CD8-positive, alpha-beta memory T cell (primary cell): ENCODE results near the gene PPFIBP2. TPM values are rescaled to one million over a fixed set of nuclear protein-coding genes. Genes with fewer than 3 reads are reported as not detected.

Source experiments
- CTCF ChIA-PET: fragments of 350-600 bp; sonication (Branson Sonifier 250); formaldehyde crosslinking; loops from one replicate; lab custom pipeline; 2021; ENCODE audit warnings: antibody characterized with exemption; lab: Charles Lee
- POLR2A ChIA-PET: fragments of 350-600 bp; sonication (Branson Sonifier 250); formaldehyde crosslinking; loops from one replicate; lab custom pipeline; 2021; ENCODE audit warnings: antibody characterized with exemption; lab: Charles Lee
- DNase-seq, 5 donors: peaks; one replicate each; pipeline versions ENCODE4 v3.0.0 to v3.0.0-alpha.2; 2020 to 2022; ENCODE audit warnings: mixed read lengths in 1 of 5
- H3K27ac ChIP-seq: one replicate; pipeline ENCODE4 v1.7.0; 2013; ENCODE audit warnings: low read depth, mild to moderate bottlenecking, low read length, moderate library complexity
- H3K27me3 ChIP-seq: 2 replicates; pipeline ENCODE4 v1.7.0; 2013; ENCODE audit warnings: low read length, mild to moderate bottlenecking; ENCODE audit not compliant: insufficient read depth, poor library complexity, severe bottlenecking
- H3K36me3 ChIP-seq: 2 replicates; pipeline ENCODE4 v1.7.0; 2013; ENCODE audit warnings: mild to moderate bottlenecking, low read length, moderate library complexity; ENCODE audit not compliant: insufficient read depth
- H3K4me1 ChIP-seq: 2 replicates; pipeline ENCODE4 v1.7.0; 2013; ENCODE audit warnings: mild to moderate bottlenecking, low read length, moderate library complexity; ENCODE audit not compliant: insufficient read depth
- H3K4me3 ChIP-seq: 2 replicates; pipeline ENCODE4 v1.7.0; 2013; ENCODE audit warnings: mild to moderate bottlenecking, low read length
- H3K9me3 ChIP-seq: 2 replicates; pipeline ENCODE4 v1.7.0; 2013; ENCODE audit warnings: mild to moderate bottlenecking, low read length
- H3K27ac Mint-ChIP-seq, 8 donors: one replicate each; pipeline ENCODE4 v1.8.0; 2020 to 2021; ENCODE audit warnings: mixed read lengths in 8 of 8, mild to moderate bottlenecking in 6 of 8, inconsistent platforms in 3 of 8, moderate library complexity in 3 of 8
- H3K27me3 Mint-ChIP-seq, 2 donors: one replicate each; pipeline ENCODE4 v1.8.0; 2020 to 2021; ENCODE audit warnings: mixed read lengths in 2 of 2, mild to moderate bottlenecking in 1 of 2, moderate library complexity in 1 of 2
- H3K36me3 Mint-ChIP-seq, 3 donors: one replicate each; pipeline ENCODE4 v1.8.0; 2020 to 2021; ENCODE audit warnings: mixed read lengths in 3 of 3, inconsistent platforms in 1 of 3, mild to moderate bottlenecking in 1 of 3
- H3K4me1 Mint-ChIP-seq, 3 donors: one replicate each; pipeline ENCODE4 v1.8.0; 2020 to 2021; ENCODE audit warnings: mixed read lengths in 3 of 3, inconsistent platforms in 1 of 3, mild to moderate bottlenecking in 1 of 3
- H3K4me3 Mint-ChIP-seq, 7 donors: one replicate each; pipeline ENCODE4 v1.8.0; 2020 to 2021; ENCODE audit warnings: mixed read lengths in 7 of 7, mild to moderate bottlenecking in 6 of 7, moderate library complexity in 4 of 7, inconsistent platforms in 2 of 7
- H3K9me3 Mint-ChIP-seq, 5 donors: one replicate each; pipeline ENCODE4 v1.8.0; 2020 to 2022; ENCODE audit warnings: mixed read lengths in 5 of 5, mild to moderate bottlenecking in 3 of 5, moderate library complexity in 2 of 5, inconsistent platforms in 1 of 5
- polyA plus RNA-seq: library from polyadenylated mRNA; unstranded; fragments of 300-500 nt; fragmentation: Illumina TruSeq; gene quantifications from one replicate; pipeline ENCODE4 v1.2.3, GENCODE V29; 2021
- total RNA-seq, 2 experiments: library from RNA; stranded (reverse); gene quantifications; one replicate each; pipeline ENCODE4 v1.2.3, GENCODE V29; 2021

Gene PPFIBP2
- total and polyA plus RNA-seq, 3 experiments from 2014 or later = 3.9 to 6.8 (median 4.4) TPM

DNA sequence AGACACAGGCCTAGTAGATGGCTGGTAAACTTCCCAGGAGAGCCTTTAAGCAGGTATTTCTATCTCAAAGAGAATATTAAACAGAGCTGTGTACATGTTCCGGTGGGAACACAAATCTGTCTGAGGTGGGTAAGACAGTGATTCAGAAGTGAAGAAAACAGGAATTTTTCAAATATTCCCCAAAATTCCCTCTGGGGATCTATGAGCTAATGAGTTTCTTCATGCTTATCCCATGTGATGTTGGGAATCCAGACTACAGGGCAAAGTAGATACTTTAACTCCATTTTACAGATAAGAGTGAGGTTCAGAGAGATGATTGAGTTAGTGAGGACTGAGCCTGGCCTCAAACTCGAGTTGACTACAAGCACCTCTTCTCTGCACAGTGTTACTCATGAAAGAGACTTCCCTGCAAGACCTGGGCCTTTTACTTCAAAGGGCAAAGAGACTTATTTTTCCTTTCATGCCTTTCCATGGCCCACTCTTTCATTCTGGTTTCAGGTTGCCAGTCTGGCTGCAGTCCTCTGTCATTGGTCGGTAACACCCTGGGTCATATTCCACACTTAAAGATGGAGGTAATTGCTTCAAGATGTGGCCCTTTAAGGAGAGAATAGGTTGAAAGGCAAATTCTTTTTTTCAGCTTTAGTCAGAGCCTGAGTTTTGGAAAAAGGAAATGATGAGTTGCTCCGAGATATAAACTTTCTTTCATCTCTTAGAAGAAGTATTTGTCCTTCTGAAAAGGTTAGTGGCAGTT is 89.4 kb downstream of the PPFIBP2 start:
- CTCF ChIA-PET = interaction anchor here (0.9 kb wide), 1 partner anchor 11 kb away, joined by 3 read pairs; no protein-coding TSS in a partner anchor

DNA sequence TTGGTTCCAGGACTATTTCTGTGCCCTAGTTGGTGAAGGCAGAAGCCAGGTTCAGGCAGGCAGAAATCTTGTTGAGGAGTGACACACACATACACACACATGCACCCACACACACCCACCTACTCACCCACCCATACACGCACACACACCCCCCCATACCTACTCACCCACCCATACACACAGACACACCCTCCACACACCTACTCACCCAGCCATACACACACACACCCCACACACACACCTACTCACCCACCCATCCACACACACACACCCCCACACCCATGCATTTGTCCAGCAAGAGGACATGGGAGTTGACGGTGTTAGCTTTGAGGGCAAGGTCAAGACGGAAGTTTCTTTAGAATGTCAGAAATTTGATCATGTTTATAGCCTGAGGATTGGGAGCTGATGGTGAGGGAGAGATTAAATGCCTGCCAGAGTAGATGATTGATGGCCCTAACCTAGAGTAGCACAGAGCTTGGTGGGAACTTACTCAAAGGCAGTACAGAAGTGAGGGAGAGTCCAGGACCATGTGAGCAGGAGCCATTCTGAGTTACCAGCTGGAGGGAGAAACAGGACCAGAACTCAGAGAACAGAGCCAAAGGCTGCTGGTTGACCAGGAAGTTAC is 90.6 kb downstream of the PPFIBP2 start:
- no peak overlapping the region for H3K4me3 Mint-ChIP-seq
- H3K4me1 Mint-ChIP-seq = no peaks in the 10 kb centered on the region
- Histone ChIP-seq H3K27ac (no peak overlapping the region), H3K36me3 (no peaks in the 10 kb centered on the region), H3K4me3 (no peak overlapping the region), H3K27me3 (no peaks in the 10 kb centered on the region), H3K9me3 (no peaks in the 10 kb centered on the region), H3K4me1 (no peaks in the 10 kb centered on the region)
- no peaks in the 10 kb centered on the region for H3K27me3 Mint-ChIP-seq
- H3K36me3 Mint-ChIP-seq = peaks cover 3 to 8% (median 4%) of the 10 kb centered on the region in 3 donors
- no peak for DNase-seq
- H3K9me3 Mint-ChIP-seq = no peaks in the 10 kb centered on the region
- no peak overlapping the region for H3K27ac Mint-ChIP-seq
- ChIA-PET CTCF (no interaction called here), POLR2A (no interaction called here)

More for the DNA sequence above, 89.4 kb downstream of the PPFIBP2 start:
- Mint-ChIP-seq H3K27me3 (no peaks in the 10 kb centered on the region), H3K36me3 (peaks cover 3 to 10% (median 4%) of the 10 kb centered on the region in 3 donors), H3K4me1 (no peaks in the 10 kb centered on the region), H3K27ac (peak overlapping the region in 1 of 8 donors; percentile 7), H3K9me3 (no peaks in the 10 kb centered on the region), H3K4me3 (no peak overlapping the region)
- H3K36me3 ChIP-seq = no peaks in the 10 kb centered on the region
- no peak overlapping the region for H3K27ac ChIP-seq
- no peaks in the 10 kb centered on the region for H3K4me1 ChIP-seq
- no peak for DNase-seq
- no peaks in the 10 kb centered on the region for H3K9me3 ChIP-seq
- POLR2A ChIA-PET = no interaction called here
- no peaks in the 10 kb centered on the region for H3K27me3 ChIP-seq
- no peak overlapping the region for H3K4me3 ChIP-seq

DNA sequence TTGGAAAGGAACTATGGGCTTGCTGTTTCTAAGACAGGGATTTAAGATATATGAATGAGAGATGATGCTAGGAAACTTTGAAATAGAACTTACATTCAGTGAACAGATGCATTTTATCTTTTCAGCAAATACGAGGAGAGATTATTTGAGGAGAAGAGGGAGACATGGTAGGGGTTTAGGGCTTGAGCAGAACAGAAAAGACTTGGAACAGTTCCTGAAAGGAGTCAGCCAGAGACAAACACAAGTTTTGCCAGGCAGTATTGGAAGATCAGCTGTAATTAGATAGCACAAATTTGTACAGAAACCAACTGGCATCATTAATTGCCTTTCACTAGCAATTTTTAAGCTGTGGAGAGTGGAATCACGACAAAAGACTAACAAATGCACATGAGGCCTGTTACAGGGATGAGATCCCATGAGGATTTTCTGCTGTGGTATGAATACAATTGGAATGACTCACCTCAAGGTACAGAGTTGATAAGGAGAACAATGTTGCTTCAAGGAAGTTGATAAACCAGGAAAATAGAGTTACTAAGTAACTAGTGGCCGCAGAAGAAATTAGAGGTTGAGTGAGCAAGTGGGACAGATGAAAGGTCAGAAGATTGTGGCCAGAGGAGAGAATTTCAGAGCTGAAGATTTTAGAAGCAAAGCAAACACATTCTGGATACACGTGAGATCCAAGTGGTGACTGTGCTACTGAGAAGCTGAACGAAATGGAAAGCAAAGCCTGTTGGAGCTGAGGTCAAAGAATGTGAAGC is 91.6 kb downstream of the PPFIBP2 start:
- H3K27me3 Mint-ChIP-seq = no peaks in the 10 kb centered on the region

DNA sequence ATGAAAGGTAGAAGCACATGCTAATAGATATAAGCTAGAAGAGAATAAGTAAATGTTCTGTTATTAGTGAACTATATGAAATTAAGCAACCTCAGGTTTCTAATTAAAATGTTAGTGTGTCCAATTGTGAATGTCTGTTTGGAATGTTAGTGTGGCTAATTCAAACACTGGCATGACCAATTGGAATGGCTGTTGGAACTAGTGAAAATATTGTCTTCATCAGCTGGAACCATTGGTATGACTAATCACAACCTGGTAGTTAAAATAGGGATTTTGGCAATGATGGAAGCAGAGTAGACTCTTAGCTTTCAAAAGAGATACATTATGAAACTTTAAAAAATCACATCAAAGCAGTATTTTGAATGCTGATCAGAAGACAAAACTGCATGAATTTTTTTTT is 92.7 kb downstream of the PPFIBP2 start:
- H3K4me1 Mint-ChIP-seq = no peaks in the 10 kb centered on the region
- Histone ChIP-seq H3K27me3 (no peaks in the 10 kb centered on the region), H3K36me3 (no peaks in the 10 kb centered on the region), H3K9me3 (no peaks in the 10 kb centered on the region), H3K27ac (no peak overlapping the region), H3K4me3 (no peak overlapping the region), H3K4me1 (no peaks in the 10 kb centered on the region)
- DNase-seq = no peak
- no peak overlapping the region for H3K27ac Mint-ChIP-seq
- no peak overlapping the region for H3K4me3 Mint-ChIP-seq
- ChIA-PET CTCF (no interaction called here), POLR2A (no interaction called here)
- no peaks in the 10 kb centered on the region for H3K9me3 Mint-ChIP-seq
- no peaks in the 10 kb centered on the region for H3K27me3 Mint-ChIP-seq
- peaks cover 0 to 20% (median under 1%) of the 10 kb centered on the region in 3 donors for H3K36me3 Mint-ChIP-seq

More for the DNA sequence above, 91.6 kb downstream of the PPFIBP2 start:
- no peaks in the 10 kb centered on the region for H3K9me3 Mint-ChIP-seq
- no peaks in the 10 kb centered on the region for H3K36me3 ChIP-seq
- H3K27ac ChIP-seq = no peak overlapping the region
- no peak overlapping the region for H3K4me3 ChIP-seq
- POLR2A ChIA-PET = no interaction called here
- DNase-seq = no peak
- CTCF ChIA-PET = no interaction called here
- H3K27ac Mint-ChIP-seq = no peak overlapping the region
- no peaks in the 10 kb centered on the region for H3K4me1 Mint-ChIP-seq
- H3K27me3 ChIP-seq = no peaks in the 10 kb centered on the region
- no peaks in the 10 kb centered on the region for H3K9me3 ChIP-seq
- no peaks in the 10 kb centered on the region for H3K4me1 ChIP-seq
- H3K36me3 Mint-ChIP-seq = peaks cover 3 to 10% (median 4%) of the 10 kb centered on the region in 3 donors
- H3K4me3 Mint-ChIP-seq = no peak overlapping the region

DNA sequence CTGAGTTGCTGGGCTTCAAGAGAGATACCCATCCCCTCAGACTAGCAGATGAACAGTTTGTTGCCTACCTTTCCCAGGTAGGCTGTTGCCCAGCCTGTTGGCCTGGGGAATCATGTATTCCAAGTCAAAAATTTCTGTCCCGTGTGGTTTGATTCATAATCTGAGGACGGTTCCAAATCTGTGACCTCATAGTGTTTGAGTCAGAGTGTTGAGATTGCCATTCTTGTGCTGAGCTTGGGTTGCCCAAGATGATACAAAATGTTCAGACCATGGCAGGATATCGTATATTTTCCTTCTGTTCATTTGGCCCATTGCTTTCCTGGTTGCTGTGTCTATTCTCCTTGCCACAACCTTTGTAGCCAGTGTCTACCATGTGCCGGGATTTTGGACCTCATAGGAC is 95.2 kb downstream of the PPFIBP2 start:
- H3K27me3 ChIP-seq = no peaks in the 10 kb centered on the region
- no peaks in the 10 kb centered on the region for H3K36me3 ChIP-seq
- H3K4me3 Mint-ChIP-seq = no peak overlapping the region
- H3K4me1 ChIP-seq = no peaks in the 10 kb centered on the region
- no peak overlapping the region for H3K27ac ChIP-seq
- H3K4me1 Mint-ChIP-seq = no peaks in the 10 kb centered on the region
- H3K27ac Mint-ChIP-seq = no peak overlapping the region
- H3K9me3 ChIP-seq = no peaks in the 10 kb centered on the region
- ChIA-PET CTCF (interaction anchor here (1.1 kb wide), 1 partner anchor 96 kb away, joined by 3 read pairs; the partner anchor contains the start of gene PPFIBP2), POLR2A (no interaction called here)
- H3K4me3 ChIP-seq = no peak overlapping the region
- peaks cover 0 to 27% (median 6%) of the 10 kb centered on the region in 3 donors for H3K36me3 Mint-ChIP-seq
- DNase-seq = no peak
- H3K27me3 Mint-ChIP-seq = no peaks in the 10 kb centered on the region
- no peaks in the 10 kb centered on the region for H3K9me3 Mint-ChIP-seq

DNA sequence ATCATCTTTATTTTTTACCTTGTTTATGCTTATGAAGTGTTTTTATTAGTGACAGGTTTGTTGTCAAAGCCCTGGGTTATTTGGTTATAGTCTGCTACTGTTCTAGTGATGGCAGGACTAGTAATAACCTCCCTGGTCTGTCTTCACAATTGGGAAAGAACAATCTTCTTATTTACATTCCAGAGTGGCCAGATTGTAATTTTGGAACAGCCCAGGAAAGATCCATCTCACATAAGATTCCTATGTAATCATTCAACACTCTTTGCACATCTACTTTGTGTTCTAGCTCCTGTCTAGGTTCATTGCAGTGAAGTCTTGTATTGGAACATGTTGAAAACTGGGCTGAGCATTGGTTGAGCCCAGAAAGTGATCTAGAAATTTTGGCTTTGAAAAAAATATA is 95.7 kb downstream of the PPFIBP2 start:
- H3K36me3 ChIP-seq = no peaks in the 10 kb centered on the region
- no peak for DNase-seq
- no peaks in the 10 kb centered on the region for H3K4me1 ChIP-seq
- Mint-ChIP-seq H3K27ac (no peak overlapping the region), H3K9me3 (no peaks in the 10 kb centered on the region), H3K4me1 (no peaks in the 10 kb centered on the region), H3K4me3 (no peak overlapping the region), H3K27me3 (no peaks in the 10 kb centered on the region), H3K36me3 (peaks cover 0 to 28% (median 6%) of the 10 kb centered on the region in 3 donors)
- H3K27me3 ChIP-seq = no peaks in the 10 kb centered on the region
- H3K4me3 ChIP-seq = no peak overlapping the region
- H3K9me3 ChIP-seq = no peaks in the 10 kb centered on the region
- ChIA-PET POLR2A (no interaction called here), CTCF (interaction anchor here (1.1 kb wide), 1 partner anchor 96 kb away, joined by 3 read pairs; the partner anchor contains the start of gene PPFIBP2)
- no peak overlapping the region for H3K27ac ChIP-seq

DNA sequence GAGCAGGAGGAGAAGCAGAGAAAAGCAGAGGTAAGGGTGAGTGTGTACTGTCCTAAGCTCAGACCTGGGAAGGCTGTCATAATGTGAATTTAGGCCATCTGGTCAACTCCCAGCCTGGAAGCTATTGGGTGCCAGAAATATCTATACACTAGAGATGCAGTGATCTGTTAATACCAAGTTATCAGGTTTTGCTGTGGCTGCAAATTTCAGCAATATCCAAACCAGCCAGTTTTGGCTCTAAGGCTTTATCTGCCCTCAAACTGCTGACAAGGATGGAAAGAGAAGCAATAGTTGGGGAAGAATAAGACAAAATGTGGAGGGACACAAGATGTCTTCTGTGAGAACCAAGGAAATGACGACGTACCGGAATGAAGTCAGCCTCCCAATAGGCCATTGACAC is 96.6 kb downstream of the PPFIBP2 start:
- peak overlapping the region in 1 of 8 donors; percentile 61 for H3K27ac Mint-ChIP-seq

More for the DNA sequence above, 96.6 kb downstream of the PPFIBP2 start:
- Mint-ChIP-seq H3K27me3 (no peaks in the 10 kb centered on the region), H3K4me3 (no peak overlapping the region), H3K36me3 (peaks cover 0 to 30% (median 6%) of the 10 kb centered on the region in 3 donors), H3K9me3 (no peaks in the 10 kb centered on the region), H3K4me1 (no peaks in the 10 kb centered on the region)
- Histone ChIP-seq H3K4me3 (no peak overlapping the region), H3K4me1 (no peaks in the 10 kb centered on the region), H3K36me3 (no peaks in the 10 kb centered on the region), H3K27ac (no peak overlapping the region), H3K27me3 (no peaks in the 10 kb centered on the region), H3K9me3 (no peaks in the 10 kb centered on the region)
- no peak for DNase-seq
- ChIA-PET POLR2A (no interaction called here), CTCF (no interaction called here)
